ENCODE data around the gene PTGFRN. TPM values are rescaled to one million over a fixed set of nuclear protein-coding genes. Genes with fewer than 3 reads are reported as not detected.

The PTGFRN gene
- total and polyA plus RNA-seq, 5 experiments from 2014 or later, result 0.09 to 0.47 (median 0.23) TPM; not detected in 2

Other genes with a start within 250 kb of the PTGFRN start
- under 1 TPM; 0.05 to 0.13 TPM for gene IGSF3, start 242.2 kb upstream of the PTGFRN start, total RNA-seq
- not detected for gene IGSF3, start 242.2 kb upstream of the PTGFRN start, polyA plus RNA-seq
- gene CD2, start 155.5 kb upstream of the PTGFRN start, total RNA-seq, result 100 to 1,000 TPM; 178 to 189 TPM
- gene CD2, start 155.5 kb upstream of the PTGFRN start, polyA plus RNA-seq, result 100 to 1,000 TPM; 197 to 240 (median 222) TPM
- gene CD101, start 91.8 kb downstream of the PTGFRN start, total RNA-seq, result not detected
- gene CD101, start 91.8 kb downstream of the PTGFRN start, polyA plus RNA-seq, result 10 to 100 TPM; 28.4 to 39.2 (median 37.0) TPM
- gene TTF2, start 150.4 kb downstream of the PTGFRN start, total RNA-seq, result 10 to 100 TPM; 29.5 to 31.0 TPM
- gene TTF2, start 150.4 kb downstream of the PTGFRN start, polyA plus RNA-seq, result 10 to 100 TPM; 10.8 to 13.4 (median 11.7) TPM
- gene TRIM45, start 211.8 kb downstream of the PTGFRN start, total RNA-seq, result under 1 TPM in 1 of 2 experiments, not detected in 1; 0.14 TPM
- under 1 TPM in 1 of 3 donors, not detected in 2; 0.19 TPM for gene TRIM45, start 211.8 kb downstream of the PTGFRN start, polyA plus RNA-seq